ENCODE data around the gene ZIC2.

GRCh38 chr13:99935772-99936171 lies 45.8 kb upstream of the ZIC2 start:
- TF ChIP-seq CTCF (IDR thresholded peaks at IDR 0.05) (no peak), POLR2A (IDR thresholded peaks at IDR 0.05) (no peak), POLR2AphosphoS5 (IDR thresholded peaks at IDR 0.05) (no peak), EP300 (IDR thresholded peaks at IDR 0.05) (no peak)
